A673 (cell line): ENCODE data around the gene APOBEC2.

Experiments used
- CTCF ChIP-seq: fragments of 300-800, 200-600 bp; sonication (generic); conservative IDR thresholded peaks from 2 replicates; pipeline ENCODE4 v1.5.1; 2017; ENCODE audit warnings: low read depth, mild to moderate bottlenecking, antibody characterized with exemption, low read length, moderate library complexity, mixed read lengths
- EZH2 ChIP-seq: fragments of 200-600 bp; sonication (generic); IDR thresholded peaks from 2 replicates; pipeline ENCODE4 v1.6.1; 2017; ENCODE audit warnings: borderline replicate concordance, low read depth, mild to moderate bottlenecking, mixed read lengths, antibody characterized with exemption, low read length; ENCODE audit not compliant: poor library complexity, severe bottlenecking

- TF ChIP-seq CTCF = no peak
- no peak for TF ChIP-seq EZH2
Observed at GRCh38 chr6:41023114-41023513, 29.9 kb upstream of the APOBEC2 start.
